ENCODE measurements around the gene GSTT2B. TPM values are rescaled to one million over a fixed set of nuclear protein-coding genes. Genes with fewer than 3 reads are reported as not detected.
"Not testable (repeated sequence)": the region's sequence is repeated elsewhere in the genome, so short reads cannot be mapped to it uniquely, and the experiment has no call there.

Gene GSTT2B
- total RNA-seq, 1 experiment from 2014 or later = 1.2 TPM

- in situ Hi-C loops (cut with HindIII; ENCODE audit: low pct_unique_long_range_greater_than_20kb, low sequenced_read_pairs) = not testable (repeated sequence)
These were observed 6.0 kb downstream of the GSTT2B start for GRCh38 chr22:23954991-23955305.

GRCh38 chr22:23954193-23954990 lies 6.6 kb downstream of the GSTT2B start:
- DNase-seq (ENCODE audit: low read depth, low spot score); in situ Hi-C loops (cut with HindIII; ENCODE audit: low pct_unique_long_range_greater_than_20kb, low sequenced_read_pairs): not testable (repeated sequence)

More at GRCh38 chr22:23954991-23955305, 6.0 kb downstream of the GSTT2B start:
- DNase-seq (ENCODE audit: low read depth, low spot score) = not testable (repeated sequence)

- DNase-seq (ENCODE audit: low read depth, low spot score); in situ Hi-C loops (cut with HindIII; ENCODE audit: low pct_unique_long_range_greater_than_20kb, low sequenced_read_pairs): not testable (repeated sequence)
These were observed 7.5 kb downstream of the GSTT2B start for GRCh38 chr22:23953485-23953884.

GRCh38 chr22:23952794-23953405 lies 8.1 kb downstream of the GSTT2B start:
- DNase-seq (ENCODE audit: low read depth, low spot score); in situ Hi-C loops (cut with HindIII; ENCODE audit: low pct_unique_long_range_greater_than_20kb, low sequenced_read_pairs): not testable (repeated sequence)

- in situ Hi-C loops (cut with HindIII; ENCODE audit: low pct_unique_long_range_greater_than_20kb, low sequenced_read_pairs); DNase-seq (ENCODE audit: low read depth, low spot score): not testable (repeated sequence)
These were observed 9.6 kb downstream of the GSTT2B start for GRCh38 chr22:23951383-23951782.

- DNase-seq (ENCODE audit: low read depth, low spot score); in situ Hi-C loops (cut with HindIII; ENCODE audit: low pct_unique_long_range_greater_than_20kb, low sequenced_read_pairs): not testable (repeated sequence)
These were observed 11.2 kb downstream of the GSTT2B start for GRCh38 chr22:23949764-23950163.

GRCh38 chr22:23947391-23947790 lies 13.6 kb downstream of the GSTT2B start:
- DNase-seq (ENCODE audit: low read depth, low spot score); in situ Hi-C loops (cut with HindIII; ENCODE audit: low pct_unique_long_range_greater_than_20kb, low sequenced_read_pairs): not testable (repeated sequence)

- DNase-seq (ENCODE audit: low read depth, low spot score); in situ Hi-C loops (cut with HindIII; ENCODE audit: low pct_unique_long_range_greater_than_20kb, low sequenced_read_pairs): not testable (repeated sequence)
These were observed 20.8 kb downstream of the GSTT2B start for GRCh38 chr22:23940166-23940565.

GRCh38 chr22:23939017-23939357 lies 22.0 kb downstream of the GSTT2B start:
- in situ Hi-C loops (cut with HindIII; ENCODE audit: low pct_unique_long_range_greater_than_20kb, low sequenced_read_pairs) = no loop called here
- no peak for DNase-seq (ENCODE audit: low read depth, low spot score)

- in situ Hi-C loops (cut with HindIII; ENCODE audit: low pct_unique_long_range_greater_than_20kb, low sequenced_read_pairs) = no loop called here
- DNase-seq (ENCODE audit: low read depth, low spot score) = no peak
These were observed 22.5 kb downstream of the GSTT2B start for GRCh38 chr22:23938328-23939016.

- DNase-seq (ENCODE audit: low read depth, low spot score) = no peak
- in situ Hi-C loops (cut with HindIII; ENCODE audit: low pct_unique_long_range_greater_than_20kb, low sequenced_read_pairs) = no loop called here
These were observed 34.4 kb downstream of the GSTT2B start for GRCh38 chr22:23926561-23926960.

GRCh38 chr22:23925020-23925606 lies 35.9 kb downstream of the GSTT2B start:
- in situ Hi-C loops (cut with HindIII; ENCODE audit: low pct_unique_long_range_greater_than_20kb, low sequenced_read_pairs) = no loop called here
- no peak for DNase-seq (ENCODE audit: low read depth, low spot score)

- in situ Hi-C loops (cut with HindIII; ENCODE audit: low pct_unique_long_range_greater_than_20kb, low sequenced_read_pairs) = no loop called here
- DNase-seq (ENCODE audit: low read depth, low spot score) = peak; percentile 31
These were observed 38.1 kb downstream of the GSTT2B start for GRCh38 chr22:23922921-23923320.

- DNase-seq (ENCODE audit: low read depth, low spot score); in situ Hi-C loops (cut with HindIII; ENCODE audit: low pct_unique_long_range_greater_than_20kb, low sequenced_read_pairs): not testable (repeated sequence)
These were observed 39.3 kb downstream of the GSTT2B start for GRCh38 chr22:23921586-23922201.

- DNase-seq (ENCODE audit: low read depth, low spot score); in situ Hi-C loops (cut with HindIII; ENCODE audit: low pct_unique_long_range_greater_than_20kb, low sequenced_read_pairs): not testable (repeated sequence)
These were observed 40.8 kb downstream of the GSTT2B start for GRCh38 chr22:23920267-23920611.

- no peak for DNase-seq (ENCODE audit: low read depth, low spot score)
- in situ Hi-C loops (cut with HindIII; ENCODE audit: low pct_unique_long_range_greater_than_20kb, low sequenced_read_pairs) = no loop called here
These were observed 45.7 kb downstream of the GSTT2B start for GRCh38 chr22:23915290-23915689.

GRCh38 chr22:23913661-23914353 lies 47.2 kb downstream of the GSTT2B start:
- in situ Hi-C loops (cut with HindIII; ENCODE audit: low pct_unique_long_range_greater_than_20kb, low sequenced_read_pairs) = no loop called here
- peak; percentile 99 for DNase-seq (ENCODE audit: low read depth, low spot score)
